Sigmoid colon (tissue), 4 donors: ENCODE measurements around the gene SLC16A5.

Experiments used
- EP300 ChIP-seq, 4 donors: sonication (generic); formaldehyde crosslinking; IDR thresholded peaks; one replicate each; pipeline ENCODE4 v1.6.1; 2017; ENCODE audit warnings: antibody characterized with exemption in 4 of 4
- POLR2A ChIP-seq, 2 donors: fragments of 450-650 bp; IDR thresholded peaks; one replicate each; pipeline ENCODE4 v1.6.1; 2016; ENCODE audit warnings: antibody characterized with exemption in 2 of 2, mild to moderate bottlenecking in 2 of 2, moderate library complexity in 2 of 2
- POLR2AphosphoS5 ChIP-seq, 4 donors: sonication (generic); formaldehyde crosslinking; IDR thresholded peaks; one replicate each; pipeline ENCODE4 v1.6.1; 2017; ENCODE audit warnings: antibody characterized with exemption in 4 of 4

- TF ChIP-seq POLR2A (IDR thresholded peaks at IDR 0.05) (no peak), EP300 (IDR thresholded peaks at IDR 0.05) (no peak), POLR2AphosphoS5 (IDR thresholded peaks at IDR 0.05) (no peak)
Observed at GRCh38 chr17:75144816-75145512, 57.2 kb downstream of the SLC16A5 start.
